H9 (cell line): Measurements from ENCODE around the gene MGAT4A. TPM values are rescaled to one million over a fixed set of nuclear protein-coding genes. Genes with fewer than 3 reads are reported as not detected.

Experiments
- DNase-seq: peaks from one replicate; pipeline ENCODE4 v3.0.0-alpha.2; 2017
- H2AFZ ChIP-seq: one replicate; pipeline ENCODE4 v1.6.1; 2013; ENCODE audit warnings: mild to moderate bottlenecking, low read length, control low read depth, moderate library complexity
- H2AK5ac ChIP-seq: 2 replicates; pipeline ENCODE4 v1.6.1; 2013; ENCODE audit warnings: low read length, control low read depth, mixed read lengths; ENCODE audit not compliant: insufficient read length
- H2BK120ac ChIP-seq: one replicate; pipeline ENCODE4 v1.6.1; 2013; ENCODE audit warnings: low read depth, mild to moderate bottlenecking, low read length, control low read depth, inconsistent platforms; ENCODE audit not compliant: poor library complexity, severe bottlenecking
- H2BK12ac ChIP-seq: 2 replicates; pipeline ENCODE4 v1.6.1; 2013; ENCODE audit warnings: low read length, control low read depth, mixed read lengths, low read depth; ENCODE audit not compliant: insufficient read length
- H2BK15ac ChIP-seq: 2 replicates; pipeline ENCODE4 v1.6.1; 2013; ENCODE audit warnings: low read depth, low read length, control low read depth
- H2BK20ac ChIP-seq: one replicate; pipeline ENCODE4 v1.6.1; 2013; ENCODE audit warnings: low read depth, mild to moderate bottlenecking, low read length, control low read depth, inconsistent platforms; ENCODE audit not compliant: poor library complexity, severe bottlenecking
- H2BK5ac ChIP-seq: 2 replicates; pipeline ENCODE4 v1.6.1; 2013; ENCODE audit warnings: low read length, control low read depth, mixed read lengths; ENCODE audit not compliant: insufficient read length
- H3K14ac ChIP-seq: 2 replicates; pipeline ENCODE4 v1.6.1; 2013; ENCODE audit warnings: low read length, control low read depth; ENCODE audit not compliant: insufficient read depth
- H3K18ac ChIP-seq: 2 replicates; pipeline ENCODE4 v1.6.1; 2013; ENCODE audit warnings: low read depth, mild to moderate bottlenecking, mixed read lengths, low read length, control low read depth; ENCODE audit not compliant: insufficient read length
- H3K23ac ChIP-seq: 2 replicates; pipeline ENCODE4 v1.6.1; 2013; ENCODE audit warnings: low read length, control low read depth, mixed read lengths, low read depth; ENCODE audit not compliant: insufficient read length
- H3K23me2 ChIP-seq: 2 replicates; pipeline ENCODE4 v1.6.1; 2013; ENCODE audit warnings: low read depth, mild to moderate bottlenecking, mixed read lengths, low read length, control low read depth; ENCODE audit not compliant: insufficient read length, poor library complexity, severe bottlenecking
- H3K27ac ChIP-seq: 2 replicates; pipeline ENCODE4 v1.5.1; 2013; ENCODE audit warnings: low read length, control low read depth, mixed read lengths, low read depth; ENCODE audit not compliant: insufficient read length
- H3K27me3 ChIP-seq: 2 replicates; pipeline ENCODE4 v1.6.1; 2013; ENCODE audit warnings: low read length, control low read depth, inconsistent platforms; ENCODE audit not compliant: insufficient read depth
- H3K4ac ChIP-seq: 2 replicates; pipeline ENCODE4 v1.6.1; 2013; ENCODE audit warnings: low read depth, mild to moderate bottlenecking, control low read depth, inconsistent platforms, low read length, moderate library complexity
- H3K4me1 ChIP-seq: 2 replicates; pipeline ENCODE4 v1.6.1; 2013; ENCODE audit warnings: low read length, control low read depth, inconsistent platforms; ENCODE audit not compliant: insufficient read depth
- H3K4me2 ChIP-seq: 2 replicates; pipeline ENCODE4 v1.6.1; 2013; ENCODE audit warnings: low read length, control low read depth, mixed read lengths; ENCODE audit not compliant: insufficient read length, insufficient read depth
- H3K56ac ChIP-seq: 2 replicates; pipeline ENCODE4 v1.6.1; 2013; ENCODE audit warnings: low read depth, mild to moderate bottlenecking, mixed read lengths, low read length, control low read depth; ENCODE audit not compliant: insufficient read length
- H3K79me1 ChIP-seq: 2 replicates; pipeline ENCODE4 v1.6.1; 2013; ENCODE audit warnings: low read depth, mild to moderate bottlenecking, moderate library complexity, low read length, control low read depth, inconsistent platforms; ENCODE audit not compliant: insufficient read depth, poor library complexity, severe bottlenecking
- H3K79me2 ChIP-seq: 2 replicates; pipeline ENCODE4 v1.6.1; 2013; ENCODE audit warnings: low read length, control low read depth, inconsistent platforms; ENCODE audit not compliant: insufficient read depth
- H3K9ac ChIP-seq: 2 replicates; pipeline ENCODE4 v1.6.1; 2013; ENCODE audit warnings: low read length, control low read depth, mixed read lengths; ENCODE audit not compliant: insufficient read length; ENCODE audit errors: extremely low read depth
- H3K9me3 ChIP-seq: one replicate; pipeline ENCODE4 v1.6.1; 2013; ENCODE audit warnings: low read depth, low read length, inconsistent platforms; ENCODE audit not compliant: control insufficient read depth
- H3T11ph ChIP-seq: one replicate; pipeline ENCODE4 v1.6.1; 2013; ENCODE audit warnings: mild to moderate bottlenecking, low read length, control low read depth, inconsistent platforms
- H4K20me1 ChIP-seq: one replicate; pipeline ENCODE4 v1.6.1; 2013; ENCODE audit not compliant: control insufficient read depth, insufficient read length, insufficient read depth
- H4K5ac ChIP-seq: 2 replicates; pipeline ENCODE4 v1.6.1; 2013; ENCODE audit warnings: low read depth, mild to moderate bottlenecking, mixed read lengths, low read length, control low read depth; ENCODE audit not compliant: insufficient read length
- H4K8ac ChIP-seq: replicated peaks from 2 replicates; pipeline ENCODE4 v1.6.1; 2013; ENCODE audit warnings: low read length, control low read depth, mixed read lengths, low read depth; ENCODE audit not compliant: insufficient read length
- H4K91ac ChIP-seq: 2 replicates; pipeline ENCODE4 v1.6.1; 2013; ENCODE audit warnings: low read depth, mild to moderate bottlenecking, moderate library complexity, mixed read lengths, low read length, control low read depth; ENCODE audit not compliant: insufficient read length
- H3K27ac Mint-ChIP-seq, 3 experiments: 2 replicates in 2 of 3; 3 replicates in 1 of 3; pipeline ENCODE4 v1.8.0; 2020 to 2021; ENCODE audit warnings: mixed read lengths in 3 of 3, mild to moderate bottlenecking in 1 of 3, moderate library complexity in 1 of 3
- H3K27me3 Mint-ChIP-seq: 2 replicates; pipeline ENCODE4 v1.8.0; 2021; ENCODE audit warnings: low read depth, mild to moderate bottlenecking, moderate library complexity, mixed read lengths
- H3K36me3 Mint-ChIP-seq, 3 experiments: 2 replicates in 2 of 3; 3 replicates in 1 of 3; pipeline ENCODE4 v1.8.0; 2020 to 2021; ENCODE audit warnings: low read depth in 3 of 3, mixed read lengths in 3 of 3; ENCODE audit not compliant: insufficient read depth in 1 of 3
- H3K4me1 Mint-ChIP-seq, 2 experiments: 2 replicates each; pipeline ENCODE4 v1.8.0; 2020; ENCODE audit warnings: mixed read lengths in 2 of 2
- H3K4me3 Mint-ChIP-seq, 2 experiments: 2 replicates in 1 of 2; 3 replicates in 1 of 2; pipeline ENCODE4 v1.8.0; 2020 to 2021; ENCODE audit warnings: mild to moderate bottlenecking in 2 of 2, mixed read lengths in 2 of 2, moderate library complexity in 1 of 2
- H3K9me3 Mint-ChIP-seq, 2 experiments: 2 replicates in 1 of 2; 3 replicates in 1 of 2; pipeline ENCODE4 v1.8.0; 2020; ENCODE audit warnings: mild to moderate bottlenecking in 2 of 2, mixed read lengths in 2 of 2, moderate library complexity in 1 of 2
- CTCF ChIP-seq: fragments of 200-600 bp; sonication (generic); conservative IDR thresholded peaks from 3 replicates; pipeline ENCODE4 v1.8.0; 2021; ENCODE audit warnings: antibody characterized with exemption, mild to moderate bottlenecking
- WGBS: extraction: QIAGEN DNeasy Blood & Tissue Kit; methylation state at CpG from one replicate; pipeline ENCODE4 v1.1.7; 2013; ENCODE audit warnings: missing lambda C conversion rate, low lambda C conversion rate, mixed read lengths; ENCODE audit not compliant: insufficient read length; ENCODE audit errors: extremely low coverage; 5-methylcytosine and 5-hydroxymethylcytosine counted together
- total RNA-seq: library from RNA; stranded (reverse); gene quantifications from 2 replicates; pipeline ENCODE4 v1.2.1, GENCODE V29; 2021

Gene MGAT4A
- total RNA-seq, 1 experiment from 2014 or later: 3.5 TPM

DNA sequence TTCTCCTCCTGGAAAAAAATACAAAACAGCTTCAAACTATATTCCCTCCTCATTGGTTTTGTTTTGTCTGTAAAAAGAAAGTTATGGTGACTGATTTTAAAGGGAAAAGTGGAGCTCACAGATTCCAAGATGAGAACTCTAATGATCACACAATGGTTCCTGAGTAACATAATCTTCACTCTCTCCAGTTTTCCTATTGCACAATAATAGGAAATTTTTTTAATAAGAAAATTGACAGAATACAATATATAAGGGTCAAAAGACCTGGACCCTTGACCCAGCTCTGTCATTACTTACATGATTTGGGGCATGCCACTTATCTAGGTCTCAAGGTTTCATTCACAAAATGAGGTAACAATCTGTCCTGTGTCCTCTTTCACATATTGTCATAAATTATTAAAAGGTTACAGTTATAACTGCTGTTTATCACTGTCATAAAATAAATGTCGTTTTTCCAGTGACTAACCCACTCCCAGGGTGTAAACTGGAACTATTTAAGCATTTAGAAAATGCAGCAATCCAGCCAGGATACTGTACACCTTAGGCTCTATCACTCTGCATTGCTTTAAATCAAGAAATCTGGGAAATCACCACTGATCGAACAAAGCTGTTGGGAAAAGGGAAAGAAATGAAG is 4.1 kb downstream of the MGAT4A start:
- no peaks in the 10 kb centered on the region for H3K79me1 ChIP-seq
- H3K4ac ChIP-seq: no peak overlapping the region
- H3K23me2 ChIP-seq: peaks cover 4% of the 10 kb centered on the region
- no peak overlapping the region for H2AK5ac ChIP-seq
- H2BK5ac ChIP-seq: no peak overlapping the region
- WGBS: no CpG with 5 or more reads among the region's 2 CpGs
- H2BK20ac ChIP-seq: no peak overlapping the region
- no peak overlapping the region for H3K9ac ChIP-seq
- H2BK12ac ChIP-seq: no peak overlapping the region
- no peak overlapping the region for H3K4me2 ChIP-seq
- H3K79me2 ChIP-seq: no peaks in the 10 kb centered on the region
- no peaks in the 10 kb centered on the region for H3K4me1 ChIP-seq
- no peak for DNase-seq
- no peaks in the 10 kb centered on the region for H3K9me3 ChIP-seq
- H3K27me3 ChIP-seq: peaks cover 7% of the 10 kb centered on the region; the same call in 1 of the 2 replicates
- H3K14ac ChIP-seq: no peak overlapping the region
- no peak overlapping the region for H2BK120ac ChIP-seq
- H3K56ac ChIP-seq: no peak overlapping the region
- H4K5ac ChIP-seq: no peak overlapping the region
- Mint-ChIP-seq H3K27ac (no peak overlapping the region), H3K4me3 (no peak overlapping the region), H3K4me1 (peaks cover 11 to 16% of the 10 kb centered on the region in 2 experiments), H3K9me3 (no peaks in the 10 kb centered on the region; a peak in 1 of 5 replicates), H3K27me3 (peaks cover 37% of the 10 kb centered on the region), H3K36me3 (no peaks in the 10 kb centered on the region; a peak in 1 of 7 replicates)
- H3K23ac ChIP-seq: no peak overlapping the region
- no peak overlapping the region for H3K27ac ChIP-seq
- H2AFZ ChIP-seq: no peak overlapping the region
- no peak for TF ChIP-seq CTCF
- no peak overlapping the region for H2BK15ac ChIP-seq
- no peak overlapping the region for H3K18ac ChIP-seq
- no peak overlapping the region for H4K8ac ChIP-seq
- H4K20me1 ChIP-seq: no peaks in the 10 kb centered on the region
- H3T11ph ChIP-seq: no peak overlapping the region
- no peak overlapping the region for H4K91ac ChIP-seq
